K562 (cell line): ENCODE measurements around the gene GRIP1. TPM values are rescaled to one million over a fixed set of nuclear protein-coding genes. Genes with fewer than 3 reads are reported as not detected.

Experiments used
- ATAC-seq: fragments of 200-7000 bp; cut with Tn5 transposase; 3 replicates; pipeline ENCODE4 v1.9.1; 2020; ENCODE audit warnings: moderate library complexity
- BruUV-seq: library from RNA; stranded (reverse); fragments of 400-500 nt; replicated peaks from 2 replicates; lab custom pipeline; 2021; lab: Mats Ljungman, UMichigan
- CTCF ChIA-PET: fragments of 300-600 bp; formaldehyde crosslinking; extraction: SDS; loops from one replicate; lab custom pipeline; 2021; ENCODE audit warnings: low intra/inter-chr PET ratio; lab: Yijun Ruan, JAX
- POLR2A ChIA-PET: fragments of 300-600, 350-650 bp; sonication (Branson Sonifier 250); formaldehyde crosslinking; extraction: SDS; loops from one replicate; lab custom pipeline; 2021; ENCODE audit warnings: antibody characterized with exemption, inconsistent platforms; lab: Yijun Ruan, JAX
- DNase-seq, 4 experiments: peaks; one replicate each; pipeline versions ENCODE4 v3.0.0 to v3.0.0-alpha.2; 2011 to 2018; ENCODE audit warnings: low spot score in 3 of 4, mixed read lengths in 3 of 4; ENCODE audit errors: extremely low read depth in 1 of 4
- FAIRE-seq: peaks from 2 replicates; lab custom pipeline; 2011; peaks lifted over from hg19 to GRCh38; lab: Jason Lieb, UNC
- H2AFZ ChIP-seq: 2 replicates; pipeline ENCODE4 v1.6.0; 2011; ENCODE audit warnings: low read depth, low read length, control low read depth, inconsistent platforms
- H3K27ac ChIP-seq: fragments of 200-600 bp; 3 replicates; pipeline ENCODE4 v1.8.0; 2011; ENCODE audit warnings: low read depth, mild to moderate bottlenecking, control low read depth, inconsistent platforms, low read length, moderate library complexity, mixed read lengths; ENCODE audit errors: extremely low read depth
- H3K27me3 ChIP-seq, 2 experiments: fragments of 300-600 bp in 1 of 2; 2 replicates in 1 of 2; 3 replicates in 1 of 2; pipeline versions ENCODE4 v1.6.0 to v1.8.0; 2011; ENCODE audit warnings: inconsistent platforms in 2 of 2, low read length in 2 of 2, mild to moderate bottlenecking in 1 of 2, mixed read lengths in 1 of 2, moderate library complexity in 1 of 2; ENCODE audit not compliant: control insufficient read depth in 2 of 2, insufficient read depth in 2 of 2
- H3K36me3 ChIP-seq: fragments of 300-600 bp; 3 replicates; pipeline ENCODE4 v1.8.0; 2011; ENCODE audit warnings: mild to moderate bottlenecking, low read length, inconsistent platforms; ENCODE audit not compliant: control insufficient read depth, insufficient read depth
- H3K4me1 ChIP-seq, 2 experiments: fragments of 200-600 bp in 1 of 2; replicated peaks in 1 of 2; 2 replicates in 1 of 2; 3 replicates in 1 of 2; pipeline versions ENCODE4 v1.5.1 to v1.8.0; 2011; ENCODE audit warnings: inconsistent platforms in 2 of 2, low read length in 2 of 2, mild to moderate bottlenecking in 1 of 2, mixed read lengths in 1 of 2, moderate library complexity in 1 of 2; ENCODE audit not compliant: control insufficient read depth in 2 of 2, insufficient read depth in 2 of 2
- H3K4me2 ChIP-seq: 2 replicates; pipeline ENCODE4 v1.6.1; 2011; ENCODE audit warnings: low read length, control low read depth, inconsistent platforms, mixed read lengths; ENCODE audit not compliant: insufficient read depth
- H3K4me3 ChIP-seq: fragments of 200-600 bp; sonication (generic), shearing (Covaris generic); 2 replicates; pipeline ENCODE4 v1.5.1; 2016; ENCODE audit warnings: control low read depth, inconsistent platforms
- H3K79me2 ChIP-seq: fragments of 200-600 bp; 3 replicates; pipeline ENCODE4 v1.8.0; 2011; ENCODE audit warnings: low read length, inconsistent platforms; ENCODE audit not compliant: control insufficient read depth, insufficient read depth
- H3K9ac ChIP-seq, 2 experiments: 2 replicates each; pipeline versions ENCODE4 v1.6.0 to v1.6.1; 2011; ENCODE audit warnings: low read depth in 2 of 2, low read length in 2 of 2, control low read depth in 1 of 2, inconsistent platforms in 1 of 2, mild to moderate bottlenecking in 1 of 2, mixed read lengths in 1 of 2; ENCODE audit not compliant: insufficient read depth in 1 of 2
- H3K9me1 ChIP-seq: one replicate; pipeline ENCODE4 v1.6.0; 2011; ENCODE audit warnings: inconsistent platforms, mild to moderate bottlenecking, low read length, moderate library complexity; ENCODE audit not compliant: control insufficient read depth, insufficient read depth
- H3K9me3 ChIP-seq: replicated peaks from 2 replicates; pipeline ENCODE4 v1.5.1; 2011; ENCODE audit warnings: low read depth, low read length, inconsistent platforms; ENCODE audit not compliant: control insufficient read depth, insufficient read depth
- H4K20me1 ChIP-seq: replicated peaks from 2 replicates; pipeline ENCODE4 v1.6.1; 2011; ENCODE audit warnings: low read length, inconsistent platforms, mixed read lengths; ENCODE audit not compliant: control insufficient read depth, insufficient read depth
- CCNT2 ChIP-seq: IDR thresholded peaks from 2 replicates; pipeline ENCODE4 v1.6.1; 2011; ENCODE audit warnings: borderline replicate concordance, low read depth, mild to moderate bottlenecking, moderate library complexity, mixed read lengths, low read length; ENCODE audit not compliant: insufficient read length; ENCODE audit errors: extremely low read depth
- FIP1L1 ChIP-seq: fragments of 200-400 bp; formaldehyde crosslinking; IDR thresholded peaks from 2 replicates; pipeline ENCODE4 v1.6.1; 2018; ENCODE audit warnings: mild to moderate bottlenecking, low read depth, low read length; ENCODE audit not compliant: poor library complexity, severe bottlenecking
- MCM3 ChIP-seq: fragments of 450-650 bp; IDR thresholded peaks from 2 replicates; pipeline ENCODE4 v1.6.1; 2016
- PHB2 ChIP-seq: fragments of 450-650 bp; IDR thresholded peaks from 2 replicates; pipeline ENCODE4 v1.6.1; 2017; ENCODE audit warnings: low read depth
- RERE ChIP-seq: sonication (generic); formaldehyde crosslinking; IDR thresholded peaks from 2 replicates; pipeline ENCODE4 v1.8.0; 2023; ENCODE audit warnings: missing genetic modification reagents, mild to moderate bottlenecking, borderline replicate concordance
- ZFP36 ChIP-seq: fragments of 150-350 bp; IDR thresholded peaks from 2 replicates; pipeline ENCODE4 v1.6.1; 2018; ENCODE audit warnings: low read length, low read depth; ENCODE audit not compliant: partially characterized antibody
- ZNF407 ChIP-seq: fragments of 450-650 bp; IDR thresholded peaks from 2 replicates; pipeline ENCODE4 v1.6.1; 2016; ENCODE audit warnings: low read depth
- WGBS: fragments of 100-300 bp; shearing (Covaris generic); methylation state at CpG from one replicate; pipeline ENCODE4 v1.1.6; 2016; ENCODE audit warnings: low coverage, mixed read lengths; ENCODE audit not compliant: insufficient coverage; ENCODE audit errors: missing lambda C conversion rate; 5-methylcytosine and 5-hydroxymethylcytosine counted together
- in situ Hi-C: fragments of 300-500 bp; cut with MboI; formaldehyde crosslinking; loops from 4 replicates; pipeline ENCODE4 v1.15.0; 2018; ENCODE audit warnings: inconsistent platforms, mixed read lengths
- intact Hi-C: fragments of 100-400 bp; cut with micrococcal nuclease; formaldehyde crosslinking; loops from 2 replicates; pipeline ENCODE4 v1.14.2; 2022
- polyA plus RNA-seq, 8 experiments: library from polyadenylated mRNA; depleted of rRNA in 4 of 8; stranded (reverse) in 5 of 8; unstranded in 3 of 8; fragments of >200 nt; fragmentation: Nextera tagmentation in 2 of 8; fragmentation: Illumina TruSeq in 1 of 8; extraction: Ambion mirVana in 2 of 8; extraction: Trizol in 1 of 8; gene quantifications; 2 replicates each; pipeline versions ENCODE4 v1.2.1 to v1.2.3, GENCODE V29; 2011 to 2014; ENCODE audit warnings: inconsistent platforms in 1 of 8, missing spikeins in 1 of 8
- total RNA-seq, 7 experiments: library from RNA; depleted of rRNA in 6 of 7; stranded (reverse); fragments of >200 nt in 6 of 7; fragmentation: Illumina TruSeq in 2 of 7; extraction: Trizol in 2 of 7; gene quantifications; 2 replicates each; pipeline versions ENCODE4 v1.2.1 to v1.2.3, GENCODE V29; 2011 to 2021; ENCODE audit warnings: low replicate concordance in 1 of 7

Gene GRIP1
- total and polyA plus RNA-seq, 9 of the 15 experiments (the other 6 are each of a cell fraction or from before 2014, with no cell fraction given): 0.28 to 1.2 (median 0.45) TPM

DNA sequence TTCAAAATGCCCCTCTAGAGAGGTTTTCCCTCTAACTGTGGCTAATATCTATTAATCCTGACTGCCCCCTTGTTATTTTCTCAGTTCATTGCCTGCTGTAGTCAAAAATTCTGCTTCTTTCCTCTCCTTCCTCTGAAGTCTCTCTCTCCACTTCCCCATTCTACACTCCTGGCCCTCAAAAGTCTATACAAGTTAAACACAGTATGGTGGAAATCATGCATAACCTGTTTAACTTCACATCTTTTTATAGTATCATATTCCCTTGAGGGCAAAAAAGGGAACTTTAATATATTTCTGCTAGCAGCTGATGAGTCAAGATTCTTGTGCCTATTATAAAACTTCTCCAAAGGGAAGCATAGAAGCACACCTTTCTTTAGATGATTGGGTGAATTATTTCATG is 16.7 kb downstream of the GRIP1 start (continued):
- TF ChIP-seq RERE (CRISPR knock-in tag): no peak
- TF ChIP-seq MCM3: no peak
- no peak for TF ChIP-seq FIP1L1
- no peak for TF ChIP-seq CCNT2

DNA sequence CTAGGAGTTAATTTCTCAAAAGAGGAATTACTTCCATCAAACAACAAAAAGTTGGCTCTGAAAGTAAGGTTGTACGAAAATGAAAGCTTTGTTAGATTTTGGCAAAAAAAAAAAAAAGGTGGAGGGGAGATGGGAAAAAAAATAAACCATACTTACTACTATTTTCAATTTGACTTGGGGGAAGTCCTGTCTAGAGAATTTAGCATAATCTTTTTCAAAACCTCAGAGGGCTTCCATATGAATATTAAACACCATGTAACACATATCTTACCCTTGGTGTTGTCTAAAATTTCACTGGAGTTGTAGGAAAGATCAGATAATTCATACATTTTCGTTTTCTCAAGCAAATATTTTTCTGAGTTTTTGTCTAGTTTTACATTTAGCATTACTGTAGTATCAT is 17.5 kb downstream of the GRIP1 start:
- no peaks in the 10 kb centered on the region; a peak in 1 of 5 replicates for H3K27me3 ChIP-seq
- TF ChIP-seq PHB2 (no peak), ZFP36 (no peak), ZNF407 (no peak)

More for the DNA sequence above, 17.5 kb downstream of the GRIP1 start:
- no peak overlapping the region for H3K9ac ChIP-seq
- H3K4me3 ChIP-seq: no peak overlapping the region
- FAIRE-seq: no peak
- H3K9me1 ChIP-seq: no peaks in the 10 kb centered on the region
- BruUV-seq: no TSS peak
- no peak overlapping the region for H2AFZ ChIP-seq
- no peak for ATAC-seq
- no peaks in the 10 kb centered on the region for H3K9me3 ChIP-seq
- no peaks in the 10 kb centered on the region for H3K79me2 ChIP-seq
- H3K36me3 ChIP-seq: no peaks in the 10 kb centered on the region
- H3K4me2 ChIP-seq: no peak overlapping the region
- in situ Hi-C loops (no loop called here), intact Hi-C loops (no loop called here)
- WGBS: 0% methylated on average over 2 of the region's 2 CpGs
- no peak overlapping the region for H3K27ac ChIP-seq
- CTCF ChIA-PET: no interaction called here
- H3K4me1 ChIP-seq: no peaks in the 10 kb centered on the region
- DNase-seq: no peak
- POLR2A ChIA-PET: no interaction called here
- no peaks in the 10 kb centered on the region for H4K20me1 ChIP-seq
